H54 (cell line): ENCODE results near the gene ERP27.
A peak's percentile ranks its signal among the peaks of the same experiment; 100 is the strongest.

Experiments used
- DNase-seq: peaks from one replicate; pipeline ENCODE4 v3.0.0; 2011; ENCODE audit warnings: low spot score, mixed read lengths; ENCODE audit not compliant: insufficient read length
- FAIRE-seq: peaks from 3 replicates; lab custom pipeline; 2011; peaks lifted over from hg19 to GRCh38; lab: Jason Lieb, UNC
- POLR2A ChIP-seq: IDR thresholded peaks from 2 replicates; pipeline ENCODE4 v1.6.1; 2011; ENCODE audit warnings: low read depth, mild to moderate bottlenecking, low read length

The ERP27 gene

DNA sequence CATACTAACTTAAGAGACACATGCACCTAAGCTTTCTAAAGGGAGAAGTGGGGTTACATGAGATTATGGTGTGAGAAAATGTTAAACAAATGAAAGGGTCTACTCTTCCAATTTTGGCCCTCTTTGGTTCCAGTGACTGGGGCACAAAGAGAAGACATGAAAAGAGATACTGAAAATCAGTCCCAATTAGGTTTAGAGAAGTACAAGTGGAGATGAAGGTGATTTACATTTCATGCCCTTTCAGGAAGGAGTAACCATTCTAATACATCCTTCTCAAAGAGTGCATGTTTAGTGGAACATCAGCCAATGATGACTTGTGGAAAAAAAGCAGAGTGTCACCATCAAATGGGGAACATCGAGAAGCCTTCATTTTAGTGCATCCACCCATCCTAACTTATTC lies 67.1 kb downstream of the ERP27 start:
- no peak for TF ChIP-seq POLR2A
- DNase-seq (no peak), FAIRE-seq (no peak)

DNA sequence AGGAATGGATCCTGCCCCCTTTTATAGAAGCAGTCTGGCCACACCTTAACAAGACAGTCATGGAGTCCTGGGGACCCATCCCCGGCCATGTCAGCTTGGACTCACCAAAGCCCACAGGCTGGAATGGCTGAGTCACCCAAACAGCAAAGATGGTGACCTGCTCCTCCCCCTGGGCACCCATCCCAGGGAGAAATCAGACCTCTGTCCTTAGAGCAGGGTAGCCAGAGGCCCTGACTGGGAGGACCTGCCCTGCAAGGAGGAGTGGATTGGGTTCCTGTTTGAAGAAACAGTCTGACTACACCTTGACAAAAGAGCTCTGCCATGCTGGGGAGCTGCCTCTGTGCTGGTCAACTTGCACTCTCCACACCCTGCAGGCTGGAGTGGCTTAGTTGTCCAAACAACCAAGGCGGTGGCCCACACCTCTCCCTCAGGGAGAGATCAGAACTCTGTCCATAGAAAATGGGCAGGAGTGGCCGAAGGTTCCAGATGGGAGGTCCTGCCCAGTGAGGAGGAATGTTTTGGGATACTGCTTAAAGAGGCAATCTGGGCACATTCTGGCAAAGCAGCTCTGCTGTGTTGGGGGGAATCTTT lies 69.3 kb downstream of the ERP27 start:
- FAIRE-seq, result no peak
- TF ChIP-seq POLR2A, result no peak
- DNase-seq, result peak; percentile 4
